GM21423 (cell line): ENCODE data around the gene OSBPL9.
A peak's percentile ranks its signal among the peaks of the same experiment; 100 is the strongest.
"Not testable (repeated sequence)": the region's sequence is repeated elsewhere in the genome, so short reads cannot be mapped to it uniquely, and the experiment has no call there.

Source experiments
- ATAC-seq: cut with Tn5 transposase; IDR thresholded peaks from one replicate; pipeline ENCODE4 v1.9.1; 2021; ENCODE audit warnings: mild to moderate bottlenecking, moderate library complexity; ENCODE audit not compliant: unreplicated experiment

The OSBPL9 gene

GRCh38 chr1:51705035-51705434 is 88.1 kb downstream of the OSBPL9 start:
- ATAC-seq, result no peak

DNA sequence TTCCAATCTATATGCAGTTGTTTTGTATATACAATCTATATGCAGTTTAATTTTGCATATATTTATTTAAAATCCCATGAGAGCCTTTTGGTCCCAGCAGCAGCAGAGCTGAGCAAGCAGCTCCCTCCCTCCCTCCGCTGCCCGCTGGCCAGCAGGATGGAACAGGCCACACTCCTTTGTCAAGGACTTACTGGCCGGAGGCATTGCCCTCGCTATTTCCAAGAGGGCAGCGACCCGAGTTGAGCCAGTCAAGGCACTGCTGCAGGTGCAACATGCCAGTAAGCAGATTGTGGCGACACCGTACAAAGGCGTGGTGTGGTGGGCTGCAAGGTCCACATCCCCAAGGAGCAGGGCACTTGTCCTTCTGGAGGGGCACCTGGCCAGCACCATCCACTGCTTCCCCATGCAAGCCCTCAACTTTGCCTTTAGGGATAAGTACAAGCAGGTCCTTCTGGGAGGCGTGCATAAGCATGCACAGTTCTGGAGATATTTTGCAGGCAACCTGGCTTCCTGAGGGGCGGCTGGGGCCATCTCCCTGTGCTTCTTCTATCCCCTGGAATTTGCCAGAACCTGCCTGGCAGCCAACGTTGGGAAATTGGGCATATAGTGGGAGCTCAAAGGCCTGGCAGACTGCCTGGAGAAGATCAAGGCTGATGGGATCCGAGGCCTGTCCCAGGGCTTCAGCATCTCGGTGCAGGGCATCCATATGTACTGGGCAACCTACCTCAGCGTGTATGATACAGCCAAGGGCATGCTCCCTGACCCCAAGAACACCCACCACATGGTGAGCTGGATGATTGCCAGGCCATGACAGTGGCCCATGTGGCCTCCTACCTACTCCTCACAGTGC is 92.2 kb downstream of the OSBPL9 start:
- no peak for ATAC-seq

- ATAC-seq, result no peak
Measured at GRCh38 chr1:51709951-51710350, 93.1 kb downstream of the OSBPL9 start.

DNA sequence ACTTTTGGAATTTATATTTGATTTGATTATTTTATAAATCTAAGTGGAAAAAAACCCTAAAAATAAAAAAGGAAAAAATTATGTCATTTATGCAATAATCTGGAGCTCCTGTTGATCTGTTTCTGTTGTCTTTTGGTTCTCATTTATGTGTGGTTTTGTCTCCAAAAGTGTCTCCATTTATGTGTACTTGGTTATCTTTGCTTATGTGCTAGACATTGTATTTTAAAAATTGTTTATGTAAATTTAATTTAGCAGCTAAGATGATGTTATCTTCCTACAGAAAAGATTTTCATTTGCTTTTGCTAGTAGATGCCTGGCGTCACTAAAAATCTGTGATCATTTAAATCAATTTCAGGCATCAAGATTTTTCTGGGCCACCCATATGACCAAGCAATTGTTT is 95.7 kb downstream of the OSBPL9 start:
- ATAC-seq, result no peak

DNA sequence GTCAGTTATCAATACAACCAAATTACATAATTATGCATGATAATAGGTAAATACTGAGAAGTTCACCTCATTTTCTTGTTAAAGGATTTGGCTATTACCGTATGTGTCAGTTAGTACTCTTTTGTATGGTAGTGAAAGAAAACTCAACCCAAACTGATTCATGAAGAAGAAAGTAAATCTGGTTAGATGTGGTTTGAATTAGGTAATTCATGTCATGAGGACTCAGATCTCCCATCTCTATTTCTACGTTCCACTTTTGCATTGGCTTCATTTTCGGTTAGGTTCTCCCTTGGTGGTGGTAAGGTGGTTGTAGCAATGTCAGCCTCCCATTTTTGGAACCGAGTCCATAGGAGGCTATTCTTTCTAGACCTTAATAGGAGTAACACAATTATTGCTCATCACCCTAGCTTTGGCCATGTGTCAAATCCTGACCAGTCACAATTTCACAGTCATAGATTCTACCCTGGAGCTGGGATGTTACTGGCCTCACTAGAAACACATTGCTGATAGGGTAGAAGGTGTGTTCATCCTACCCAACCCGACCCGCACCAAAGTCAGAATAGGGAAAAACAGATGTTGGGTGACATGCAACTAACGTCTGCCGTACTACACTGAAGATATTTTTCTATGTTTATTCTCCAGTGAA is 97.6 kb downstream of the OSBPL9 start:
- no peak for ATAC-seq

- ATAC-seq, result no peak
Measured at GRCh38 chr1:51715369-51715768, 98.5 kb downstream of the OSBPL9 start.

- ATAC-seq, result no peak
Measured at GRCh38 chr1:51716746-51717145, 99.9 kb downstream of the OSBPL9 start.

DNA sequence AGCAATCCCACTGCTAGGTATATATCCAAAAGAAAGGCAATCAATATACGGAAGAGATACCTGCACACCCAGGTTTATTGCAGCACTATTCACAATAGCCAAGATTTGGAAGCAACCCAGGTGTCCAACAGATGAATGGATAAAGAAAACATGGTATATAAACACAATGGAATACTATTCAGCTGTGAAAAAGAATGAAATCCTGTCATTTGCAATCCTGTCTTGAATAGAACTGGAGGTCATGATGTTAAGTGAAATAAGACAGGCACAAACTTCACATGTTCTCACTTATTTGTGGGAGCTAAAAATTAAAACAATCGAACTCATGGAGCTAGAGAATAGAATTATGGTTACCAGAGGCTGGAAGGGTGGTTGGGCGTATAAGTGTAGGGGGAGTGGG is 101.0 kb downstream of the OSBPL9 start:
- no peak for ATAC-seq

- no peak for ATAC-seq
Measured at GRCh38 chr1:51719146-51719545, 102.3 kb downstream of the OSBPL9 start.

GRCh38 chr1:51724797-51725196 is 107.9 kb downstream of the OSBPL9 start:
- no peak for ATAC-seq

DNA sequence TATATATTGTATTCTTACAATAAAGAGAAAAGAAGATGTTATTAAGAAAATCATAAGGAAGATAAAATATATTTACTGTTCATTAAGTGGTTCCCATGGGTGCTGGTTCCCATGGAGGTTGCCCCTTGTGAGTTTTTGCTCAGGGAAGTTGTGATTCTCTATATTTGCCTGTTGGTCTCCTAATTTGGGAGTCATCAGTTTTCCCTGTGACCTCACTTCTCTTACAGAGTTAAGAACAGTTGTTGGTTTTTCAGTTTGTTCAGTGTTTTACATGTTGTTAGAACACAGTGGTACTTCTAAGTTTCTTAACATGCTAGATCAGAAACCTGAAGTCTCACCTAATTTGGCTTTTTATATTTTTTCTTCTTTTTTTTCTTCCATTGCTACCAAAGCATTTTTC is 109.2 kb downstream of the OSBPL9 start:
- no peak for ATAC-seq

DNA sequence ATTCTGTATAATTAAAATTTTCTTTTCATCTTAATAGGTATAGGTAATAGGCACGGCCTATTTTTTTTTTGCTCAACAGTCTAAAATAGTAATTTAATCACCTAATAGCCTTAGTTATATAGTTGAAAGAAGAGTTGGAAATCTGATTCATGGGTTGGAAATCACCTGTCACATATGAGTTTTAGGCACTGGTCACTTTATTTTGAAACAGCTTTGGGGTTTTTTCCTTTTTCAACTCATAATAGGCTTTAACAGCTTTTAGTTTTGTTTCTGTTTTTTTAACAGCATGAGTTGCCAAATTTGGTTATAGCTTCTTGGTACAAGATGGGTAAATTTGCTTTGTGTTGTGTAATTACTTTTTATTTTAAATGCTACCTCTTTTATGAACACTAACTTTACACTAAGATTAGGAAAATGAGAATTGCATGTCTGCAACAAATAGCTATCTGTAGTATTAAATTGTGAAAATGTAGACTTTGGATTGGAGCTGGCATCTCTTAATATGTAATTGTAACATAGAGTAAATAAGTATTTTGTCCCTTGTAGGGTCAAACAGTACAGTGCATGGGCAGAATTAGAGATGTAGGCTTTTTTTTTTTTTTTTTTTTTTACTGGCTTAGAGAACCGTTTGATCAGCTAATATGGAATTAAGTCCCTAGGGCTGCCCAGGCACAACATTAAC is 109.8 kb downstream of the OSBPL9 start:
- ATAC-seq, result no peak

DNA sequence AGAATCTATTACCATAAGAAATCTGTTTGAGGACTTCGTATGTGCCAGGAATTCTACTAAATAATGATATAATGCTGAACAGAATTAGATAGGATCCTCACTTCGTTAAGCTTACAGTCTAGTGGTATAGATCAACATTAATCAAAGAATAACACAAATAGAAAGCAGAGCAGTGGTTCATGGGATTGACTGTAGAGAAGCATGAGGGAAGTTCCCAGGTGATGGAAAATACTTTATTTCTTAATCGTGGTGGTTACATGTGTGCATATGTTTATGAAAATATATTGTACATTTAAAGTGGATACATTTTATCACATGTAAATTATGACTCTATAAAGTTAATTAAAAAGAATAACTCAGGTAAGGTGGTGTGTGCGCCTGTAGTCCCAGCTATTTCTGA is 110.5 kb downstream of the OSBPL9 start:
- ATAC-seq, result no peak

- no peak for ATAC-seq
Measured at GRCh38 chr1:51728611-51729155, 111.8 kb downstream of the OSBPL9 start.

DNA sequence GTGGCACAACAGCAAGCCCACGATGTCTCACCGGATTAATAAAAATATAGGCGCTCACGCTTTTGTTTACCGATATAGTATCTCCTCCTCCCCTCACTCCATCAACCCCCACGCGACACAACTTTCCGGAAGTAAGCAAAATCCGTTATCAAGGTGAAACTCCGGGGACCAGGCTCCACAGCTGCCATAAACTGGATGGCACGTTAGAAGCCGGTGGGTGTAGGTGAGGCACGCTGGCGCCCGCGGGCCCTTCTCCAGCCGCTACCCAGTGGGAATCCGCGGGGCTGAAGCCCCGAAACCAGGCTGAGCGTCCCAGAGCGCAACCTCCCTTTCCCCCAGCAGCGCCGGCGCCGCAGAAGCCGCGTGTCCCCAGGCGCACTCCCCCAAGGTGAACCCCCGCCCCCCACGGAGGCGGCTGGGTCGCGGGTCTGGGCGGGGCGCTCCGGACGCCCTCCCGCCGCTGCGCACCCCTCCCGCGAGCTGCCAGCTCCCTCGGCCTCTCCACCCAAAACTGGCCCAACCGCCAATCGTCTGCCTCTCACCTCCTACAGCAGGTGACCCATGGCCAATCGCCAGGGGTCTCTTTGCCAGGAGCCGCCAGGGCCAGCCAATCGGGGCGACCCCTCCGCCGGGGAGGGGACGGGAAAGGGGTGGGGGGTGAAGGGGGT is 112.4 kb downstream of the OSBPL9 start:
- peak; percentile 92 for ATAC-seq

- ATAC-seq, result peak; percentile 23
Measured at GRCh38 chr1:51729824-51730301, 113.0 kb downstream of the OSBPL9 start.

GRCh38 chr1:51731998-51732397 is 115.1 kb downstream of the OSBPL9 start:
- ATAC-seq, result no peak

DNA sequence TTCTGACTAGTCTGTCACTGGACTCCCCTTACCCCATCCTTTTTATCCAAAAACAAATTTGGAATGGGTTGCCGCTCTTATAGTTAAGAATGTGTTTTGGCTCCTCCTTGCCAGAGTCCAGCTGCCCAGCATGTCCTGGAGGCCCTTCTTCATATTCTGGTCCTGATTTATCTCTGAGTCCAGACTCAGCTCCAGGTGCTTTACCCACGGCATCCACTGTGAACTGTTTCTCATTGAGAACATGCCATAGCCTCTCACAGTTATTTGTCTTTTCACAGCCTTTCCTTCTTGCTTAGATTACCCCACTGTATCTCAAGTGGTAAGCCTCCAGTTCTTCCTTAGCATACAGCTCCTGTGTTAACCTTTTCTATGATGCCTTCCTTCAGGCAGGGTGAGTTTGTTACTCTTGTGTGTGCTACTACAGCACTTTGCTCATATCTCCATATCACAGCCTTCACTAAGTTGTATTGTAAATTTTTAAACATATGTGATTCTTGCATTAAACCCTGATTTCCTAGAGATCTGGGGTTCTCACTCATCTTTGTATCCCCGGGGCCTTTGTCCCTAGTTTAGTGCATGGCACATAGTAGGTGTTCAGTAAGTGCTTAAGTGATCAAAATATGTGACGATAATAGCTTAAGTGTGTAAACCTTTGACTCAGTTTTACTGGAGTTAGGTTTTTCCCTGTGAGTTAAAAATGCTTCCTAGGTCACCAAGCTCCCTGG is 116.0 kb downstream of the OSBPL9 start:
- ATAC-seq, result no peak

- not testable (repeated sequence) for ATAC-seq
Measured at GRCh38 chr1:51733426-51733774, 116.5 kb downstream of the OSBPL9 start.

GRCh38 chr1:51733793-51734522 is 117.1 kb downstream of the OSBPL9 start:
- ATAC-seq, result no peak
